Panc1 (cell line): ENCODE results near the gene CTDP1.
"Not testable (repeated sequence)": the region's sequence is repeated elsewhere in the genome, so short reads cannot be mapped to it uniquely, and the experiment has no call there.

Experiments
- POLR2AphosphoS5 ChIP-seq: IDR thresholded peaks from 2 replicates; pipeline ENCODE4 v1.6.1; 2012; ENCODE audit warnings: mild to moderate bottlenecking, low read depth, low read length, moderate library complexity
- SIN3A ChIP-seq: IDR thresholded peaks from 2 replicates; pipeline ENCODE4 v1.6.1; 2012; ENCODE audit warnings: low read depth, mild to moderate bottlenecking, low read length, moderate library complexity, borderline replicate concordance; ENCODE audit not compliant: insufficient read depth
- TCF7L2 ChIP-seq: IDR thresholded peaks from 2 replicates; pipeline ENCODE4 v1.6.1; 2011; ENCODE audit warnings: mild to moderate bottlenecking, low read depth, low read length, inconsistent platforms
- TF ChIP-seq, protein P1 (sequence below): fragments of 450-650 bp; IDR thresholded peaks from 2 replicates; pipeline ENCODE4 v1.5.1; 2017; ENCODE audit warnings: mild to moderate bottlenecking
- TF ChIP-seq, protein P2 (sequence below), 2 experiments: IDR thresholded peaks; 2 replicates each; pipeline ENCODE4 v1.6.1; 2011 to 2012; ENCODE audit warnings: low read depth in 2 of 2, control low read depth in 1 of 2, low read length in 1 of 2, mild to moderate bottlenecking in 1 of 2, moderate library complexity in 1 of 2; ENCODE audit not compliant: insufficient read depth in 1 of 2

DNA sequence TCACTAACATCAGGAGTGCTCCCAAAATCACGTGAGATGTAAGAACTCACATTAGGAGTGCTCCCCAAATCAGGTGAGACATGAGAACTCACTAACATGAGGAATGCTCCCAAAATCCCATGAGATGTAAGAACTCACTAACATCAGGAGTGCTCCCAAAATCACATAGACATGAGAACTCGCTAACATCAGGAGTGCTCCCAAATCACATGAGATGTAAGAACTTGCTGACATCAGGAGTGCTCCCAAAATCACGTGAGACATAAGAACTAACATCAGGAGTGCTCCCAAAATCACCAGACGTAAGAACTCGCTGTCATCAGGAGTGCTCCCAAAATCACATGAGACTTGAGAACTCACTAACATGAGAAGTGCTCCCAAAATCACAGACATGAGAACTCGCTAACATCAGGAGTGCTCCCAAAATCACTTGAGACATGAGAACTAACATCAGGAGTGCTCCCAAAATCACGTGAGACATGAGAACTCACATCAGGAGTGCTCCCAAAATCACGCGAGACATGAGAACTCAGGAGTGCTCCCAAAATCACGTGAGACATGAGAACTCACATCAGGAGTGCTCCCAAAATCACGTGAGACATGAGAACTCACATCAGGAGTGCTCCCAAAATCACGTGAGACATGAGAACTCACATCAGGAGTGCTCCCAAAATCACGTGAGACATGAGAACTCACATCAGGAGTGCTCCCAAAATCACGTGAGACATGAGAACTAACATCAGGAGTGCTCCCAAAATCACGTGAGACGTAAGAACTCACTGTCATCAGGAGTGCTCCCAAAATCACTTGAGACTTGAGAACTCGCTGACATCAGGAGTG, 52.5 kb downstream of the CTDP1 start:
- TF ChIP-seq, protein P1, sequence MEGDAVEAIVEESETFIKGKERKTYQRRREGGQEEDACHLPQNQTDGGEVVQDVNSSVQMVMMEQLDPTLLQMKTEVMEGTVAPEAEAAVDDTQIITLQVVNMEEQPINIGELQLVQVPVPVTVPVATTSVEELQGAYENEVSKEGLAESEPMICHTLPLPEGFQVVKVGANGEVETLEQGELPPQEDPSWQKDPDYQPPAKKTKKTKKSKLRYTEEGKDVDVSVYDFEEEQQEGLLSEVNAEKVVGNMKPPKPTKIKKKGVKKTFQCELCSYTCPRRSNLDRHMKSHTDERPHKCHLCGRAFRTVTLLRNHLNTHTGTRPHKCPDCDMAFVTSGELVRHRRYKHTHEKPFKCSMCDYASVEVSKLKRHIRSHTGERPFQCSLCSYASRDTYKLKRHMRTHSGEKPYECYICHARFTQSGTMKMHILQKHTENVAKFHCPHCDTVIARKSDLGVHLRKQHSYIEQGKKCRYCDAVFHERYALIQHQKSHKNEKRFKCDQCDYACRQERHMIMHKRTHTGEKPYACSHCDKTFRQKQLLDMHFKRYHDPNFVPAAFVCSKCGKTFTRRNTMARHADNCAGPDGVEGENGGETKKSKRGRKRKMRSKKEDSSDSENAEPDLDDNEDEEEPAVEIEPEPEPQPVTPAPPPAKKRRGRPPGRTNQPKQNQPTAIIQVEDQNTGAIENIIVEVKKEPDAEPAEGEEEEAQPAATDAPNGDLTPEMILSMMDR: not testable (repeated sequence)
- TF ChIP-seq, protein P2, sequence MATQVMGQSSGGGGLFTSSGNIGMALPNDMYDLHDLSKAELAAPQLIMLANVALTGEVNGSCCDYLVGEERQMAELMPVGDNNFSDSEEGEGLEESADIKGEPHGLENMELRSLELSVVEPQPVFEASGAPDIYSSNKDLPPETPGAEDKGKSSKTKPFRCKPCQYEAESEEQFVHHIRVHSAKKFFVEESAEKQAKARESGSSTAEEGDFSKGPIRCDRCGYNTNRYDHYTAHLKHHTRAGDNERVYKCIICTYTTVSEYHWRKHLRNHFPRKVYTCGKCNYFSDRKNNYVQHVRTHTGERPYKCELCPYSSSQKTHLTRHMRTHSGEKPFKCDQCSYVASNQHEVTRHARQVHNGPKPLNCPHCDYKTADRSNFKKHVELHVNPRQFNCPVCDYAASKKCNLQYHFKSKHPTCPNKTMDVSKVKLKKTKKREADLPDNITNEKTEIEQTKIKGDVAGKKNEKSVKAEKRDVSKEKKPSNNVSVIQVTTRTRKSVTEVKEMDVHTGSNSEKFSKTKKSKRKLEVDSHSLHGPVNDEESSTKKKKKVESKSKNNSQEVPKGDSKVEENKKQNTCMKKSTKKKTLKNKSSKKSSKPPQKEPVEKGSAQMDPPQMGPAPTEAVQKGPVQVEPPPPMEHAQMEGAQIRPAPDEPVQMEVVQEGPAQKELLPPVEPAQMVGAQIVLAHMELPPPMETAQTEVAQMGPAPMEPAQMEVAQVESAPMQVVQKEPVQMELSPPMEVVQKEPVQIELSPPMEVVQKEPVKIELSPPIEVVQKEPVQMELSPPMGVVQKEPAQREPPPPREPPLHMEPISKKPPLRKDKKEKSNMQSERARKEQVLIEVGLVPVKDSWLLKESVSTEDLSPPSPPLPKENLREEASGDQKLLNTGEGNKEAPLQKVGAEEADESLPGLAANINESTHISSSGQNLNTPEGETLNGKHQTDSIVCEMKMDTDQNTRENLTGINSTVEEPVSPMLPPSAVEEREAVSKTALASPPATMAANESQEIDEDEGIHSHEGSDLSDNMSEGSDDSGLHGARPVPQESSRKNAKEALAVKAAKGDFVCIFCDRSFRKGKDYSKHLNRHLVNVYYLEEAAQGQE (IDR thresholded peaks at IDR 0.05; ENCODE audit: insufficient read depth in 1 of 2, low read depth in 2 of 2, low read length in 1 of 2): not testable (repeated sequence)
- not testable (repeated sequence) for TF ChIP-seq POLR2AphosphoS5, SIN3A, TCF7L2
